Neutrophil (primary cell): ENCODE measurements around the gene DNAH14.

Source experiments
- H3K27ac ChIP-seq: fragments of 200-600 bp; sonication (generic); 2 replicates; pipeline ENCODE4 v1.5.1; 2016; ENCODE audit warnings: mild to moderate bottlenecking, moderate library complexity
- H3K27me3 ChIP-seq: fragments of 200-600 bp; sonication (generic); 2 replicates; pipeline ENCODE4 v1.6.0; 2016; ENCODE audit warnings: mild to moderate bottlenecking
- H3K36me3 ChIP-seq: fragments of 200-600 bp; sonication (generic); 2 replicates; pipeline ENCODE4 v1.5.1; 2017
- H3K4me1 ChIP-seq, 2 experiments: fragments of 200-600 bp in 1 of 2; sonication (generic) in 1 of 2; 1 replicate in 1 of 2; 2 replicates in 1 of 2; pipeline versions ENCODE4 v1.5.1 to v1.6.1; 2013 to 2016; ENCODE audit warnings: low read depth in 1 of 2, low read length in 1 of 2, mild to moderate bottlenecking in 1 of 2, moderate library complexity in 1 of 2; ENCODE audit not compliant: control insufficient read depth in 1 of 2, insufficient read depth in 1 of 2
- H3K4me3 ChIP-seq, 2 experiments: fragments of 200-600 bp in 1 of 2; sonication (generic) in 1 of 2; 1 replicate in 1 of 2; 2 replicates in 1 of 2; pipeline ENCODE4 v1.5.1; 2013 to 2016; ENCODE audit warnings: low read depth in 1 of 2, low read length in 1 of 2, mild to moderate bottlenecking in 1 of 2, moderate library complexity in 1 of 2
- H3K9me3 ChIP-seq: fragments of 200-600 bp; sonication (generic); 2 replicates; pipeline ENCODE4 v1.5.1; 2016
- TF ChIP-seq, protein P1 (sequence below): fragments of 200-600 bp; sonication (generic); IDR thresholded peaks from 2 replicates; pipeline ENCODE4 v1.5.1; 2016; ENCODE audit warnings: antibody characterized with exemption

The DNAH14 gene

DNA sequence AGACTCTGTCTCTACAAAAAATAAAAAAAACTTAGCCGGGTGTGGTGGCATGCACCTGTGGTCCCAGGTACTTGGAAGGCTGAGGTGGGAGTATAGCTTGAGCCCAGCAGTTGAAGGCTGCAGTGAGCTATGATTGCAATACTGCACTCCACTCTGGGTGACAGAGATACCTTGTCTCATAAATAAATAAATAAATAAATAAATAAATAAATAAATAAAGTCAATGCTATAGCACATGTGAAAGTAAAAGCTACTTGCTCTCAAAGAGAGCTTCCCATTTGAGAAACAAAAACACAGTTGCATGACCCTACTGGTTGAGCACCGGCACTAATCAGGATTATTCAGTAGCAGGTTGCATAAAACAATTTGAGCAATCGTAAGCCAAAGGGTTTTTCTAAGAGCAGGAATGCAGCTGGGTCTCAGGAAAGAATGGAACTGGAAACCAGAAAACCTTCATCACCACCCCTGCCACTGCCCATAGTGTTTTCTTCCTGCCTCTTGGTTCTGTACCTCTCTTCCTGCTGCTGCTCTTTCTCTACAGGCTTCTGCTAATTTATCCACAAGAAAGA, 29.3 kb upstream of the DNAH14 start:
- no peaks in the 10 kb centered on the region for H3K9me3 ChIP-seq
- no peak overlapping the region for H3K4me3 ChIP-seq
- TF ChIP-seq, protein P1, sequence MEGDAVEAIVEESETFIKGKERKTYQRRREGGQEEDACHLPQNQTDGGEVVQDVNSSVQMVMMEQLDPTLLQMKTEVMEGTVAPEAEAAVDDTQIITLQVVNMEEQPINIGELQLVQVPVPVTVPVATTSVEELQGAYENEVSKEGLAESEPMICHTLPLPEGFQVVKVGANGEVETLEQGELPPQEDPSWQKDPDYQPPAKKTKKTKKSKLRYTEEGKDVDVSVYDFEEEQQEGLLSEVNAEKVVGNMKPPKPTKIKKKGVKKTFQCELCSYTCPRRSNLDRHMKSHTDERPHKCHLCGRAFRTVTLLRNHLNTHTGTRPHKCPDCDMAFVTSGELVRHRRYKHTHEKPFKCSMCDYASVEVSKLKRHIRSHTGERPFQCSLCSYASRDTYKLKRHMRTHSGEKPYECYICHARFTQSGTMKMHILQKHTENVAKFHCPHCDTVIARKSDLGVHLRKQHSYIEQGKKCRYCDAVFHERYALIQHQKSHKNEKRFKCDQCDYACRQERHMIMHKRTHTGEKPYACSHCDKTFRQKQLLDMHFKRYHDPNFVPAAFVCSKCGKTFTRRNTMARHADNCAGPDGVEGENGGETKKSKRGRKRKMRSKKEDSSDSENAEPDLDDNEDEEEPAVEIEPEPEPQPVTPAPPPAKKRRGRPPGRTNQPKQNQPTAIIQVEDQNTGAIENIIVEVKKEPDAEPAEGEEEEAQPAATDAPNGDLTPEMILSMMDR = no peak
- no peaks in the 10 kb centered on the region for H3K4me1 ChIP-seq
- H3K27me3 ChIP-seq = peaks cover 5% of the 10 kb centered on the region
- no peaks in the 10 kb centered on the region for H3K36me3 ChIP-seq
- H3K27ac ChIP-seq = no peak overlapping the region

DNA sequence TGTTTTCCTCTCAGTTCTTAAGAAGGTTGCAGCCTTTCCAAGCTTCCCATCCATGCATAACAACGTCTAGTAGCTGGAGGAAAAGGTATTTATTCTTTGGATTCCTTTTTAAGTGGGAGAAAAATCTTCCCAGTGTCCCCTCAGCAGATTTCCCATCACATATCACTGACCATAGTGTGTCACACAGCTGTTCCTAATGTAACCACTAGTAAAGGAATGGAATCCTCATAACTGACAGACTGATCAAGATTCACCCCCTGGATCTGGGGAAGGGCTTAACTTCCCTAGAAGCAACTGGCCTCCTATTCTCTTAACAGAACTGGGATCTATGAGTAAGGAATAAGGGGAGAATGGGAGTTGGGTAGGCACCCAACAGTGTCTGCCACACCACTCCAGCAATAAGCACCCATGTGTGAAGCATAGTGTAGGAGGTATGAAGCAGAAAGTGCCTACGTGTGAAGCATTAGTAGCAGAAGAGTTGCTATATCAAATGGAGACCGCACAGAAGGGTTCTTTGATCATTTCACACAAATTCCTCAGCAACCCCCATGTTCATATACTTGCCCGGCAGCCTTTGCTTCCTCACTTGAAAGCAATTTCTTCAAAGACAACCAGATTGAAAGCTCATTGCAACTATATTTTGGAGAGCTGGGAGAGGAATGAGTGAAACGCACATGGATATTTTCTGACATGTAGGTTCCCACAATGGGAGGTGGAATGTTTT, 28.2 kb upstream of the DNAH14 start:
- Histone ChIP-seq H3K27ac (no peak overlapping the region), H3K4me1 (no peaks in the 10 kb centered on the region), H3K4me3 (no peak overlapping the region), H3K9me3 (no peaks in the 10 kb centered on the region), H3K27me3 (peaks cover 5% of the 10 kb centered on the region), H3K36me3 (no peaks in the 10 kb centered on the region)
- TF ChIP-seq, protein P1 = no peak

DNA sequence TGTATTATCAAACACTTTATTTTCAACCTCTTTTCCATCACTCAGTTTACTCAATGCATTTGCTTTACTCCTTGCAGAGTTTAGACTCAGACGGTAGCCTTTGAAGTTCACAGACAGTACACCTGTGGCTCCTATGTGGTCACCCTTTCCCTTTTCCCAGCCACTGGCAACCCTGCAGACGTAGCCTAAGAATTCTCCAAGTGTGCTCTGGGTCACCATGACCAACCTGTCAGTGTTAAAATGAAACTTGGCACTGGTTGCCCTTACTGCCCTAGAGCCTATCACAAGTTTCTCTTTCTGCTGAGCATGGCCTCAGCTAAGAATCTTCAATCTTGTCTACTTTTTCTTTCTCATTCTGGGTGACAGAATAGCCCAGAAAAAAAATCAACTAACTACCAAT, 25.5 kb upstream of the DNAH14 start:
- Histone ChIP-seq H3K36me3 (no peaks in the 10 kb centered on the region), H3K27me3 (peaks cover 5% of the 10 kb centered on the region), H3K27ac (no peak overlapping the region), H3K4me3 (no peak overlapping the region), H3K9me3 (no peaks in the 10 kb centered on the region), H3K4me1 (no peaks in the 10 kb centered on the region)
- TF ChIP-seq, protein P1 = no peak

DNA sequence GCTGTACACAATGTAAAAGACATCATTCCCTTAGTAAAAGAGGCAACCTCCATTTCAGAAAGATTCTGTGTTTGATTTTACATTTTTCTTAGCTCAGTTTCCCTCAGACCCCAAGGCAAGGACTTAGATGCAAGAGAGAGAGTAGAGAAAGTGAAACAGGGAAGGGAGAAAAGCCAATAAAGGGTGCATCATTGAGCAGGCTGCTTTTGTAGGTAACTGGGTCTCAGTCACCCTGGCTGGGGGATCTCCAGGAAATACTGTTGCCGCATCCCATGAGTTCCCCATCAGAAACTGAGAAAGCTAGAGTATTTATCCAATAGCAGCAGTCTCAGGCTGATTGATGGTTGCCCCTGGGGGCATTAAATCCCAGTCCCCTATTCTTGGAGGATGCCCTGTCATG, 23.1 kb upstream of the DNAH14 start:
- Histone ChIP-seq H3K4me3 (no peak overlapping the region), H3K36me3 (no peaks in the 10 kb centered on the region), H3K27ac (no peak overlapping the region), H3K4me1 (no peaks in the 10 kb centered on the region), H3K9me3 (no peaks in the 10 kb centered on the region), H3K27me3 (peaks cover 5% of the 10 kb centered on the region)
- TF ChIP-seq, protein P1 = no peak

DNA sequence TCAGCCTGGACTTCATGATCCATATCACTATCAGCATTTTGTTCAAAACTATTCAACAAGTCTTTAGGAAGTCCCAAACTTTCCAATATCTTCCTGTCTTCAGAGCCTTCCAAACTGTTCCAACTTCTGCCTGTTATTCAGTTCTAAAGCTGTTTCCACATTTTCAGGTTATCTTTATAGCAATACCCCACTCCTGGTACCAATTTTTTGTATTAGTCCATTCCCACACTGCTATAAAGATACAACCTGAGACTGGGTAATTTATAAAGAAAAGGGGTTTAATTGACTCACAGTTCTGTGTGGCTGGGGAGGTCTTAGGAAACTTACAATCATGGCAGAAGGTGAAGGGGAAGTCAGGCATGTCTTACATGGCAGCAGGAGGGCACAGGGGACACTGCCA, 18.3 kb upstream of the DNAH14 start:
- H3K9me3 ChIP-seq = no peaks in the 10 kb centered on the region
- H3K27ac ChIP-seq = no peak overlapping the region
- no peak overlapping the region for H3K4me3 ChIP-seq
- no peaks in the 10 kb centered on the region for H3K36me3 ChIP-seq
- no peaks in the 10 kb centered on the region for H3K4me1 ChIP-seq
- TF ChIP-seq, protein P1 = no peak
- no peaks in the 10 kb centered on the region for H3K27me3 ChIP-seq
